Adrenal gland (tissue), 5 donors: ENCODE measurements around the gene DCP1A.

Source experiments
- CTCF ChIP-seq, 6 experiments: fragments of 450-650 bp in 4 of 6; fragments of 200-600 bp in 2 of 6; sonication (generic) in 1 of 6; IDR thresholded peaks; 1 replicate in 5 of 6; 2 replicates in 1 of 6; pipeline versions ENCODE4 v1.5.1 to v1.8.0; 2016 to 2021; ENCODE audit warnings: antibody characterized with exemption in 6 of 6, mild to moderate bottlenecking in 2 of 6, moderate library complexity in 1 of 6
- POLR2A ChIP-seq, 2 donors: fragments of 450-650 bp; IDR thresholded peaks; one replicate each; pipeline ENCODE4 v1.6.1; 2017; ENCODE audit warnings: antibody characterized with exemption in 2 of 2, mild to moderate bottlenecking in 2 of 2, moderate library complexity in 1 of 2
- donor health status: DM: no; HTN: no; CAD: no.

- TF ChIP-seq CTCF (IDR thresholded peaks at IDR 0.05) = no peak
- TF ChIP-seq POLR2A (IDR thresholded peaks at IDR 0.05) = no peak
Measured at GRCh38 chr3:53361852-53362251, 14.5 kb upstream of the DCP1A start.
